NOMO-1 treated with DMSO at 0.1 percent for 48 hours (cell line): ENCODE results near the gene PAGE4.

Experiments used
- DNase-seq: peaks from one replicate; lab custom pipeline; 2025; ENCODE audit not compliant: unreplicated experiment; lab: John Stamatoyannopoulos, UW

PAGE4 gene

DNA sequence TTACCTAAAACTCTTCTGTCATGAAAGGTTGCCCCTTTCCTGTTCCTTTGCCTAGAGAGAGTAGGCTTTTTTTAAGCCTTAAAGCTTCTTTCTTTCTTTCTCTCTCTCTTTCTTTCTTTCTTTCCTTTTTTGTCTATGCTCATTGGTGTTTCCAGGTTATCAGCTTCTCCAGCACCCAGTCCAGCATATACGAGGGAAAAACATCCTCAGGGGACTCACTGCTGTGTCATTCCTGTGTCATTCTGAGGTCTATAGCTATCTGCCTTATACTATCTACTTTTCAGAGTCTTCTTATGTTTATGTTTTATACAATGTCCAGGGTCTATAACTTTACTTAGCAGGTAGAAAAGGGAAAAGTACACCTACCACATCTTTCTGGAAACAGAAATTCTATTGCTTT lies 39.6 kb downstream of the PAGE4 start:
- DNase-seq = no peak

DNA sequence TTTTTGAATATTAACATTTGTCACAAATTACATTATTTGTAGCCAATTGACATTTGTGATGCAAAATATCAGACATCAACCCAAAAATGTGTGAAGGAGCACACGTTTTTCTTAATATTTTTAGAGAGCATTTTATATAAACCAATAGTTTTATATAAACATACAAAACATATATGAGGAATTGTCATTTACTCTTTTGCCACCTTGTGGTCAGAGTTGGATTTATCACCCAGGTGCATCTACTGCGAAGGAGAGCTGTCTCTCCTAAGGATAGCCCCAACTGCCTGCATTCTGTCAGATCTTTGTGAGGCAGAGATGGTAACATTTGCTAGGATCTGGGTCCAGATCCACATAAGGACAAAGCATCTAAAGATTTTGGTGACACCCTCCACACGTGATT lies 47.6 kb downstream of the PAGE4 start:
- DNase-seq = peak; percentile 0

DNA sequence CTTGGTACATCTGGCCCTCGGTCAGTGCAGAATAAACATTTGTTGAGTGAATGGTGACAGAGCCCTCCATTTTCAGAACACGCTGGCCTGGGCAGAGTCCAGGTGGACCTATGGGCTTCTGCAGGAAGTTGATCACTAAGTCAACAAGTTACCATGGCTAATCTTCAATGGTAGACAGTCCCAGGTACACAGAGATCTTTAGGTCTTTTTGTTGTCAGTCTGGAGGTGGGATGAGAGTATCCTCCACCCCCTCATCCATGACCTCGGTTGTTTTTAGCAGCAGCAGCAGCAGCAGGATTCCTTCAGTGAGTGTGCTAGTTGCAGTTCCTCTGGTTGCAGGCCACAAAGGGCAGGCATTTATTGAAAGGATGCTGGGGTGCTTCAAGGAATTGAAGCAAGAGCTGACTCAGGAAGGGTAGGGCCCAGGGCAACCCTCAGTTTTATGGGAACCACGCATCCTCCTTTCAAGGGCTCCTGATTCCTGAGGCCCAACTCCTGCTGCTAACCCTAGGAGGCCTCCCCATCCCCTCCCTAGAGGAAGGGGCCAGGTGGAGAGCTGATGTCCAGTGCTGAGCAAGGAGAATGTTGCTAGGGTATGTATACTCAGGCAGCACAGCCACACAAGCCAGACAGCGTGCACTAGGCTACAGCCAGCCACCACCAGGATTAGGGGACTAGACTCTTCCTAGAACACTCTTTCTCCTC lies 48.4 kb downstream of the PAGE4 start:
- DNase-seq = no peak

DNA sequence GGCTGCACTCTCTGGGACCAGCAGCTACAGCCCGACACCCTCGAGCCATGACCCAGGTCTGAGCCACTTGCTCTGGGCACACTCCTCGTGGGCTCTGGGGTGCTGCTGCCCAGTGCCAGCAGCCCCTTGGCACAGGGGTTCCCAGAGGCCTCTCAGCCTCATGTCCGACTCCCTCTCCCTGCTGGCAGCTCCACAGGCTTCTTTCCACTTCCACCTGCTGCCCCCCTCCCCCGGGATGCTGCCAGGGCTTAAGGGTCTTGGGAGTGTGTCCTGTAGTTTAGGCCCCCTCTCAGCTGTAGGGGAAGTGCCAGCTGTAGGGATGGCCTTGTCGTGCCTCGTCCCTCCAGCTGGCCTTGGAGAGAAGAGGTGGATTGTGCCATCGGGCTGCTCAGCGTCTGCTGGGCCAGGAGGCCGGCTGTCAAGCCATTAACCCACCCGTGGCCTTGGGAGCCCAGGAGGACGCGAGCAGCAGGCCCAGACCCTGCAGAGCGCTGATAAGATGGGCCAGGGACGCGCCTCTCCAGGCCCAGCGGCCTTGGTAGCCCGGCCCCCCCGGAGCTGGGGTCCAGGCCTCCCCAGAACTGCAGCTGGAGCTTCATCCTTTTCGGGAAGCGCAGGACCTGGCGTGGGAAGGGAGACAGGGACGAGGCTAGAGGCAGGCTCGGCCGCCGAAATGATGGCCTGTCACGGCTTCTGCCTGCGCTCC lies 49.2 kb downstream of the PAGE4 start:
- DNase-seq = no peak

DNA sequence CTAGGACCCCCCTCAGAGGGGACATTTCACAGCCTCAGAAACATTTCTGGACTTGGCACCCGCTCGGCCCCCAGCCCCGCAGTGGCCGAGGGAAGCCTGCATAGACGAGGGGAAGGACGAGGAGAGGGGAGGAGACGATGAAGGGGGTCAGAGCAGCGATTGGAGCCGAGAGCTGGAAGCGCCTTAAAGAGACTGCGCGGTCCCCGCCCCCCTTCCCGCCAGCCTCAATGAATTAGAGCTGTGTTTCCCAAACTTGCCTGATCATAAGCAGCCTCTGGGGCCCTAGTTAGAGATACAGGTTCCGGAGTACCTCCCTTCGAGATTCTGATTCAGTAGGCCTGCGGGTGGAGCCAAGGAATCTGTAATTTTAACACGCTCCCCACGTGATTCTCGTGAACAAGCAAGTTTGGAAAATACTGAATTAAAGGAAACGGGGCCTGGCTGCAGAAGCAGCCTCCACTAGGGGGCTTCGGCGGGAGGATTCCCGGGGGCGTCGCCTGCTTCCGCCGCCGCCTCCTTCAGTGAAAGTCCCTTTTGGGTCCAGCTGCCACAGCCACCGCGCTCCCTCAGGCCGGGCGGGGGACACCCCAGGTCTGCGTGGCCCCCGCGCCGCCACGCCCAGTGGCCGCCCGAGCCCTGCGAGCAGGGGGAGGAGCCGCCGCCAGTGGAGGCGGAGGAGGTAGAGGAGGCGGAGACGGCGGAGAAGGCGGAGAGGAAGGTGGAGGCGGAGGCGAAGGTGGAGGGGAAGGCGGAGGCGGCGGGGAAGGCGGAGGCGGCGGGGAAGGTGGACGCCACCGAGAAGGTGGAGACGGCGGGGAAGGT lies 49.9 kb downstream of the PAGE4 start, which contains the start of gene USP27X:
Gene USP27X, plus strand, starts transcription at position 651 of the 822 bp plus-strand sequence. CDS start 824 bp downstream, outside the sequence.
- peak; percentile 76 for DNase-seq

DNA sequence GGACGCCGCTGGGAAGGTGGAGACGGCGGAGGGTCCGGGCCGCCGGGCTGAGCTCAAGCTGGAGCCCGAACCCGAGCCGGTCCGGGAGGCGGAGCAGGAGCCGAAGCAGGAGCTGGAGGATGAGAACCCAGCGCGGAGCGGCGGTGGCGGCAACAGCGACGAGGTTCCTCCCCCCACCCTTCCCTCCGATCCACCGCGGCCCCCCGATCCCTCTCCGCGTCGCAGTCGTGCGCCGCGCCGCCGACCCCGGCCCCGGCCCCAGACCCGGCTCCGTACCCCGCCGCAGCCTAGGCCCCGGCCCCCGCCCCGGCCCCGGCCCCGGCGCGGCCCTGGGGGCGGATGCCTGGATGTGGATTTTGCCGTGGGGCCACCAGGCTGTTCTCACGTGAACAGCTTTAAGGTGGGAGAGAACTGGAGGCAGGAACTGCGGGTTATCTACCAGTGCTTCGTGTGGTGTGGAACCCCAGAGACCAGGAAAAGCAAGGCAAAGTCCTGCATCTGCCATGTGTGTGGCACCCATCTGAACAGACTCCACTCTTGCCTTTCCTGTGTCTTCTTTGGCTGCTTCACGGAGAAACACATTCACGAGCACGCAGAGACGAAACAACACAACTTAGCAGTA lies 50.7 kb downstream of the PAGE4 start:
- DNase-seq = no peak

DNA sequence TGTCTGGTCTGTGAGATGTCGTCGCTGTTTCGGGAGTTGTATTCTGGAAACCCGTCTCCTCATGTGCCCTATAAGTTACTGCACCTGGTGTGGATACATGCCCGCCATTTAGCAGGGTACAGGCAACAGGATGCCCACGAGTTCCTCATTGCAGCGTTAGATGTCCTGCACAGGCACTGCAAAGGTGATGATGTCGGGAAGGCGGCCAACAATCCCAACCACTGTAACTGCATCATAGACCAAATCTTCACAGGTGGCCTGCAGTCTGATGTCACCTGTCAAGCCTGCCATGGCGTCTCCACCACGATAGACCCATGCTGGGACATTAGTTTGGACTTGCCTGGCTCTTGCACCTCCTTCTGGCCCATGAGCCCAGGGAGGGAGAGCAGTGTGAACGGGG lies 51.6 kb downstream of the PAGE4 start:
- DNase-seq = no peak
